Coronary artery (tissue), 2 donors: Measurements from ENCODE around the gene MSI2.

ENCODE experiments used
- DNase-seq: peaks from one replicate; pipeline ENCODE4 v3.0.0-alpha.2; 2017; ENCODE audit warnings: low spot score
- H3K27ac ChIP-seq, 2 donors: fragments of 200-600 bp; sonication (generic); one replicate each; pipeline ENCODE4 v1.5.1; 2016 to 2019
- H3K4me3 ChIP-seq: fragments of 200-600 bp; sonication (generic); 2 replicates; pipeline ENCODE4 v1.5.1; 2016; ENCODE audit warnings: mild to moderate bottlenecking, moderate library complexity
- TF ChIP-seq, protein P1 (sequence below): fragments of 200-600 bp; sonication (generic); IDR thresholded peaks from one replicate; pipeline ENCODE4 v1.5.1; 2019; ENCODE audit warnings: antibody characterized with exemption

MSI2 gene

DNA sequence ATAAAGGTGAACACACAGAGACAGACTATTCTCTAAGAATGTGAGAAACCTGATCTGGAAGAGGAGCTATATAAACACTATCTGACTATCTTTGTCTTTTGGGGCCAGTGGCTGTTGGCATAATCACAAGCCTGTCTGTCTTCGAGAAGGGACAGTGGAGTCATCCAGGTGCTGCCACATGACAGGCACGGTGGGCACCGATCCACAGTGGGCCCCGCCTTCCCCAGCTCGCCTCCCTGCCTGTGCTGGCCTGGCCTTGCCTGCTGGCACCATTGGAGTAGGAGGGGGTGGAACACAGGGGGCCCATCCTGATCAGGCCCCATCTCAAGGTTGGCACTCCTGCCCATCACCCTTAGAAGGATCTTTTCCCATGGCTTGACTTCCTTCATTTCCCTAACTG, 376.0 kb downstream of the MSI2 start:
- Histone ChIP-seq H3K27ac (no peak overlapping the region), H3K4me3 (no peak overlapping the region)

DNA sequence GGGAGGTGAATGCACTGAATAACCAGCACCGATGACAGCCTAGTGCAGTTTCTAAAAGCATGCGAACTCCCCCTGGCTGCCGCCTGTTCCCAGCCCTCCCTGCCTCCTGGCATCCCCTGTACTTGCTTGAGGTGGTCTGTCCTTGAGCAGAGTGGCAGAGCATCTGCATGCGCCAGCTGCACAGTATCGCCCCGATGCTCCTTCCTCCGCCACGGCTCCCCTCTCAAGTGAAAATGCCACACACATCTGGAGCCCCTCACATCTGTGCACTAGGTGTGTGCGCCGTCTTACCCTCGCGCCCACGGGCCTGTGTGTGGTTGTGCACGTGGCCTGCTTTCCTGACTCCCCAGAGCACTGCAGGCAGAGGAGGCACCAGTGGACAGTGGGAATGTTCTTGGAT, 376.9 kb downstream of the MSI2 start:
- Histone ChIP-seq H3K27ac (no peak overlapping the region), H3K4me3 (no peak overlapping the region)
- TF ChIP-seq, protein P1, sequence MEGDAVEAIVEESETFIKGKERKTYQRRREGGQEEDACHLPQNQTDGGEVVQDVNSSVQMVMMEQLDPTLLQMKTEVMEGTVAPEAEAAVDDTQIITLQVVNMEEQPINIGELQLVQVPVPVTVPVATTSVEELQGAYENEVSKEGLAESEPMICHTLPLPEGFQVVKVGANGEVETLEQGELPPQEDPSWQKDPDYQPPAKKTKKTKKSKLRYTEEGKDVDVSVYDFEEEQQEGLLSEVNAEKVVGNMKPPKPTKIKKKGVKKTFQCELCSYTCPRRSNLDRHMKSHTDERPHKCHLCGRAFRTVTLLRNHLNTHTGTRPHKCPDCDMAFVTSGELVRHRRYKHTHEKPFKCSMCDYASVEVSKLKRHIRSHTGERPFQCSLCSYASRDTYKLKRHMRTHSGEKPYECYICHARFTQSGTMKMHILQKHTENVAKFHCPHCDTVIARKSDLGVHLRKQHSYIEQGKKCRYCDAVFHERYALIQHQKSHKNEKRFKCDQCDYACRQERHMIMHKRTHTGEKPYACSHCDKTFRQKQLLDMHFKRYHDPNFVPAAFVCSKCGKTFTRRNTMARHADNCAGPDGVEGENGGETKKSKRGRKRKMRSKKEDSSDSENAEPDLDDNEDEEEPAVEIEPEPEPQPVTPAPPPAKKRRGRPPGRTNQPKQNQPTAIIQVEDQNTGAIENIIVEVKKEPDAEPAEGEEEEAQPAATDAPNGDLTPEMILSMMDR, result no peak
- DNase-seq, result no peak

More for the DNA sequence above, 376.0 kb downstream of the MSI2 start:
- DNase-seq, result no peak
- TF ChIP-seq, protein P1, result no peak

DNA sequence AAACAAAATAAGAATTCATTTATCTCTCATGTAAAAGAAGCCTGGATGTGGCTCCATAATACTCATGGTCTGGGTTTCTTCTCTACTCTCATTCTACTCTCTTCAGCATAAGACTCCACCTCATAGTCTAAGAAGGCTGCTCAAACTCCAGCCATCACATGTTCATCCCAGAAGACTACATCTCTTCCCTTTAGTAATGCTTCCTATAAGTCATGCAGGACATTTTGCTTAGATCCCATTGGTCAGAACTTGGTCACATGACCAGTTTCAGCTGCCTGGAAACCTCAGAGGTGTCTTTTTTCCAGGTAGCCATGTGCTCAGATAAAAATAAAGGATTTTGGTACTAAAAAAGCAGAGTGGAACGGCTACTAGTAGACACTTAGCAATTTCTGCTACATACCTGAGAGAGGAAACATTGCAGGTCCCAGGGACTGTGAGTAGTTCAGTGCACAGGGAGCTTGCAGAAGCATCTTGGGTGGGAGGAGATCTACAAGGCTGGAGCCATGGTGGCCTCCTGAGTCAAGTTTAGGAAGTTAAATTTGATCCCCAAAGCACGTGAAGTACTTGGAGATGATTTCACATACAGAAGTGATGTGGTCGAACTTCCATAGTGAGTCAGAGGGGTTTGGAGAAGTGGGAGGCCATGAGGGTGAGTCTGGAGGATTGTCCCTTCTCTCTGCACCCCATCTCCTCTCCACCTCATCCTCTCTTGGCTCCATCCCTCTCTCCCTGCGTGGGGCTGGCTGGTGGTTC, 378.6 kb downstream of the MSI2 start:
- TF ChIP-seq, protein P1, result no peak
- Histone ChIP-seq H3K27ac (no peak overlapping the region), H3K4me3 (no peak overlapping the region)
- DNase-seq, result no peak

DNA sequence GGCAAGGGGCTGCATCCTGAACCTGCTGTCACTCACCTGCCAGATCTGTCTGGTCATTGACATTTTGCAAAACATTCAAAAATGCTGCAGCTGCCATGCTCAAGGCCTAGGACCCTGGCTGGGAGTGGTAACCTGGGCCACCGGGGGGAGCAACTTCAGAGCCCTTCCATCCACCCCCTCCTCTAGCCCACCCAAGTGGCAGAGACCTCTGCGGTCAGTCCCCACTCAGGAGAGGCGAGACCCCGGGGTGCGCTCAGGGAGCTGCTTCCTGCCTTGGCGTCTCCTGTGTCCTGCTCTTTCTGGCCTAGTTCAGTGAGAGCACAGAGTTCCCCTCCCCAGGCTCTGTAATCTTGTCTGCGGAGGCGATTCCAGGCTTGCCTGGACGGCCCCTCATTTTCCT, 380.0 kb downstream of the MSI2 start:
- DNase-seq, result no peak
- H3K4me3 ChIP-seq, result no peak overlapping the region
- TF ChIP-seq, protein P1, result no peak
- H3K27ac ChIP-seq, result no peak overlapping the region

DNA sequence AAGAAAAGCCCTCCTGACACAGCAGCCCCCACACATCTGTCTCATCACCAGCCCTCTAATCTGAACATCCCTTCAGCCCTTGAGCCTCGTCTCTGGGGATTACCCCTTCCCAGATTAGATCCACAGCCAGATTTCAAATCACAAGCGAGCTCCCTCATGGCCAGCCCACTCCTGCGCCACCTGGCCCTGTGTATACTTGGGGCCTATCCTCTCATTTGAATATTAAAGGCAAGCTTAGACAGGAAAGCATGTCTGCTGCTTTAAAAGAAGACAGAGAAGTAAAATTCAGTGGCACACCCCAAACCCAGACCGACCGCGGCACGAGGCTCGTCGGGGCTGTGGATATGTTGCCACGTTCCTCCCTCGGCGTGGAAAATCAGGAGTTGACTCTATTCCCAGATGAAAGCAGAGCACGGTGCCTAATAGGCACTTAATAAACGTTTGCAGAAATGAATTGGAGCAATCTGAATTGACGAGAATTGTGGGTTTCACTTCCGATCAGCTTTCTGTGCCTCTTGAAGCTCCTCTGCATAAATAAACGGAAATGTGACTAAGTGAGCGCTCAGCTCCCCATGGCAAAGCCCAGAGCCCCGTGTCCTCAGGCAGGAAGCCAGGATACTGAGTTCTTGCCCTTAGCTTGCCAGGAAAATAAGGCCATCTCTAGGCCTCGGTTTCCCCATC, 380.8 kb downstream of the MSI2 start:
- no peak overlapping the region for H3K4me3 ChIP-seq
- DNase-seq, result no peak
- no peak overlapping the region for H3K27ac ChIP-seq
- TF ChIP-seq, protein P1, result no peak

DNA sequence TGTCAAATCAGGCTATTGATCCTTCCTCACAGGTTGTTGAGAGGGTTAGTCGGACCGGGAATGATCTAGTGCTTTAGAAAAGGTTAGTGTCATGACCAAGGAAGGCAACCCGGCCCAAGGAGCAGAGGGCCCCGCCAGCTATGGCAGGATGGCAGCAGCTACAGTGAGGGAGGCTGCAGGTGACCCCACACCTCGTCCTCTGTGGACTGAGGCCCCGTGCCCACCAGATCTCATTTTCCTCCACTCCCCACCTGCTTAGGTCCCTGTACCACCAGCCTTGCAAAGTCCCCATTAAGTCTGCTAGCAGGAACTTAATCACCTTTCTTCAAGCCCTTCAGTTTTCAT, 381.3 kb downstream of the MSI2 start:
- TF ChIP-seq, protein P1, result no peak
- Histone ChIP-seq H3K27ac (no peak overlapping the region), H3K4me3 (no peak overlapping the region)
- DNase-seq, result no peak

DNA sequence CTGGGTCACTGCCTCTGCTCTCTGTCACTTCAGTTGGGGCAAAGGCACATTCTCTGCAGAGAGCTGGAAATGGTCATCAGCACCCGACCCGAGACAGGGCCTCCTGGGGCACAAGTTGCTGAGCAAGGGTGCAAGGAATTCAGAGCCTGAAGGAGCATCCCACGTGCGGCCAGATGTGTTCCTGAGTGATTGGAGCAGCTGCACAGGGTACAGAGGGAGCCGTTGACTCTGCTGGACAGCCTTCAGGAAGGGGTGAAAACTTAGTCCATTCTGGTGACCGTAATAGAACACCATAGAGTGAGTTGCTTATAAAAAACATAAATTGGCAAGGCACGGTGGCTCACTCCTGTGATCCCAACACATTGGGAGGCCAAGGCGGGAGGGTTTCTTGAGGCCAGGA, 382.0 kb downstream of the MSI2 start:
- DNase-seq, result no peak
- TF ChIP-seq, protein P1, result no peak

More for the DNA sequence above, 382.0 kb downstream of the MSI2 start:
- Histone ChIP-seq H3K4me3 (no peak overlapping the region), H3K27ac (no peak overlapping the region)
